ENCODE results near the gene IGF1.

DNA sequence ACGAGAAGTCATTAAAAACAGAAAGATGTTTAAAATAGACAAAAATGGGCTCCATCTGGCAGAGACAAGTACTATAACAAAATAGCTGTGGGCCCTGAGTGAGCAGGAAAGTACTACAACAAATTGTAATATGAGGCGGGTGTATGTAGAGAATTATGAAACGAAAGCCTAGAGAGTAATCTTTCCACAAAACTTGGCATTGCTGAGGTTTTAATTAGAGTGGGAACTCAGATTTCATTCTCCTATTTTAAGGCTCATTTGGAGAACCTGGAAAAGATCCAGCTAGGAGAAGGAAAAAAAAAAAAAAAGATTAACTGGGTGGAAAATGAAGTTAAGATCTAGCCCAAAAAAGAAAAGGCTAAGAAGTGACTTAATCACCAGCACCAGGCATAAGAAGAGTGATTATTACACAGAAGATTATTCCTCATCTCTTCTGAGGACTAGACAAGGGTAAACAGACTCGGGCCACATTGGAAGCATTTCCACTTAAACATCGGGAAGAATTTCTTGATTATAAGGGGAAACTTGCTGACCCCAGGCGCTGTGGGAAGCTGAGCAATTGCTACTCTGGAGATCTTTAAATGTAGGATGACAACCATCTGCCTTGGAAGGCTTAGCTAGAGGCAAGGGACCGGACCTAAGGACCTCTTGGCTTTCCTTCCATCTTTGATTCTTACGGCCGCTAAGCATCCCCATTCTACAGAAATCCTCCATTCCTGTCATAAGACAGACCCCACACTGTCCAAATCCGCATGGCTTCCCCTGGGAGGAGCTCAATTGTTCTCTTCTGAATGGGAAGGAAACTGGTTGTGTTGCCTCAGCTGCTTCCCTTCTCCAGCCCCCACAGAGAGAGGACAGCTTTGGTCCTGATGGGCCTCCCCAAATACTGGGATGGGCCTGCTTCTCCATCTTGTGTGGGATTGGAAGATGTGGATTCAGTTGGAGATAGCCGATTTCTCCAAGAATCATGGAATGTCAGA lies 40.6 kb downstream of the IGF1 start:
- TF ChIP-seq EZH2 (IDR thresholded peaks at IDR 0.05) (no peak), POLR2AphosphoS5 (IDR thresholded peaks at IDR 0.05; ENCODE audit: borderline replicate concordance, low read depth, low read length) (no peak)
